ENCODE measurements around the gene EMILIN2. TPM values are rescaled to one million over a fixed set of nuclear protein-coding genes. Genes with fewer than 3 reads are reported as not detected.
"Not testable (repeated sequence)": the region's sequence is repeated elsewhere in the genome, so short reads cannot be mapped to it uniquely, and the experiment has no call there.

Gene EMILIN2
- total RNA-seq, 1 experiment from 2014 or later = 0.17 TPM

DNA sequence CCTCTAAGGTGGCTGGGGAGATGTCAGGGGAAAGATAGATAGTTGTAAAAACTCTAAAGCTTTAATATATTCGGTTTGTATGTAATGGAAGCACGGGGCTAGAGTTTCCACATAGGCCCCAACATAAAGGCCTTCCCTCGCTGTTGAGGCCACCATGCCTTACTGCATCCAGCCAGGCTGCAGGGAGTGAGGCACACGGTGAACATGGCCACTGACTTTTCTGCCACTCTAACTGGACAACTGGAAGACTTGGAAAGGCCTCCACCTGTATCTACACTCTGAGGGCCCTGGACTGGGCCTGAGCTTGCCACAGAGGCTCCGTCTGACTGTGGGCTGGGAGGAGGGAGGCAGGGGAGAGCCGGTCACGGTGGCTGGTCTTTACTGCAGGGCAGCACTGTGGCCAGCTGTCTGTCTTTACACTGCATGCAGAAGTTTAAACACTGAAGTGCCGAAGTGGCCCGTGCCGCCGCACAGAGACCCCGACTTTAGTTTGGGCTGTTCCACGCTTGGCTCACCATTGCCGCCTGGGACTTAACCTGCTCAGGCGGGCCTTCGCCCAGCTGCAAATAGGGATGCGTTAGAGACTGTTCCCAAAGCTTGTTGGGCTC is 66.7 kb downstream of the EMILIN2 start:
- DNase-seq (ENCODE audit: extremely low read depth, low read depth) = no peak

GRCh38 chr18:2914185-2914880 is 67.5 kb downstream of the EMILIN2 start:
- DNase-seq (ENCODE audit: extremely low read depth, low read depth) = no peak

- no peak for DNase-seq (ENCODE audit: extremely low read depth, low read depth)
These were observed 68.1 kb downstream of the EMILIN2 start for GRCh38 chr18:2914881-2915240.

- DNase-seq (ENCODE audit: extremely low read depth, low read depth) = not testable (repeated sequence)
These were observed 68.7 kb downstream of the EMILIN2 start for GRCh38 chr18:2915486-2915885.

- DNase-seq (ENCODE audit: extremely low read depth, low read depth) = no peak
These were observed 69.4 kb downstream of the EMILIN2 start for GRCh38 chr18:2916184-2916583.

GRCh38 chr18:2917259-2918047 is 70.6 kb downstream of the EMILIN2 start:
- DNase-seq (ENCODE audit: extremely low read depth, low read depth) = no peak

- no peak for DNase-seq (ENCODE audit: extremely low read depth, low read depth)
These were observed 72.2 kb downstream of the EMILIN2 start for GRCh38 chr18:2918761-2919550.

DNA sequence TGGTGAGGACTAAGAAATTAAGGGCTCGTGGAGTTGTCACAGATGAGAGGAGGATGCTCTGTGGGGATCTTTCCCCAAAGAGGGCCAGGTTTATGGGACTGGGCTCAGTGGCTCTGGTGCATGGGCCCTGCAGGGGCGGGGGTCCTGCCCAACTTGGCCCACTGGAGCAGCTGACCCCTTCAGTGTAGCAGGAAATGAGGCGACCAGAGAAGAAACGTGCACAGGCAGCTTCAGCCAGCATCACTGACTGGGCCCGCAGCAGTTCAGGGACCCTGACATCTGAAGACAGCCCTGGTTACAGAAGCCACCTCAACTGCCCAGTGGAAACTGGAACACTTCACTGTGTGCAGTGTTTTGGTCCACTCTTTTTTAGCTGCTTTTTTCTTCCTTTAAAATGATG is 72.8 kb downstream of the EMILIN2 start:
- no peak for DNase-seq (ENCODE audit: extremely low read depth, low read depth)

GRCh38 chr18:2920027-2920426 is 73.2 kb downstream of the EMILIN2 start:
- no peak for DNase-seq (ENCODE audit: extremely low read depth, low read depth)

GRCh38 chr18:2920546-2921343 is 73.9 kb downstream of the EMILIN2 start:
- no peak for DNase-seq (ENCODE audit: extremely low read depth, low read depth)

- no peak for DNase-seq (ENCODE audit: extremely low read depth, low read depth)
These were observed 75.0 kb downstream of the EMILIN2 start for GRCh38 chr18:2921778-2922177.

- no peak for DNase-seq (ENCODE audit: extremely low read depth, low read depth)
These were observed 76.7 kb downstream of the EMILIN2 start for GRCh38 chr18:2923464-2923863.

- DNase-seq (ENCODE audit: extremely low read depth, low read depth) = no peak
These were observed 78.1 kb downstream of the EMILIN2 start for GRCh38 chr18:2924920-2925319.

GRCh38 chr18:2926528-2926927 is 79.7 kb downstream of the EMILIN2 start:
- DNase-seq (ENCODE audit: extremely low read depth, low read depth) = no peak

DNA sequence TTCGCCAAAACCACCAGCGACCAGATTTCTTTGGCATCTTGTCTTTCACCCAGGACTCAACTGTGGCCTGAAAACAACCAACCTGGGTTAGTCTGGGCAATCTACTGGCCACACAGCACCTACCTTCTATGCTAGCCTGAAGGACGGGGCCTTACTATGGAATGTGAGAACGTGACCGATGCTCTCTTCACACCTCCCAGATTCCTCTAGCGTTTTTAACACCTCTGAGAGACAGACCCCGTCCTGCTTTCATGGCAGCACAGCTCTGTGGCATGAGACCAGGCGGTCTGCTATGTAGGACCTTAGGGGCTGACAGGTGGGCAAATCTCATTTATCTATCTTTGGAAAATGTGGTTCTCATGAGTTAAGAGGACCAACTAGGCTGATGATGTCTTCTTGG is 80.9 kb downstream of the EMILIN2 start:
- DNase-seq (ENCODE audit: extremely low read depth, low read depth) = no peak

GRCh38 chr18:2932247-2933181 is 85.7 kb downstream of the EMILIN2 start:
- DNase-seq (ENCODE audit: extremely low read depth, low read depth) = peak; percentile 59

DNA sequence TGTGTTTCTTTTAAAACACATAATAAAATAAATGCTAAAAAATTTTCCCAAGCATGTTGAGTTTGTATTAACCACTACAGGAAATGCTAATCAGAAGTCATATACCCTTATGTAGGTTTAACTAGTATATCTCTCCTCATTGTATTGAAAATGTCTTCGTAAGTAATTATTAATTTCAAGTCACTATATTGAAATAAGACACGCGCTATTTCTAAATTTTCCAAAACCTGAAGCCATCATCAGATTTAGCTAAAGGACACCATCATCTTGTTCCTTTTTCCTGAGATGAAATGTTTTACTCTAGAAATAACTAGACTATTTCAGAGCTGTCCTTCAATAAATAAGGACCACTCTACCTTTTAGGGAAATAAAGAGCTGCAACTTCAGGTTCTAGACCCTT is 87.2 kb downstream of the EMILIN2 start:
- DNase-seq (ENCODE audit: extremely low read depth, low read depth) = no peak

DNA sequence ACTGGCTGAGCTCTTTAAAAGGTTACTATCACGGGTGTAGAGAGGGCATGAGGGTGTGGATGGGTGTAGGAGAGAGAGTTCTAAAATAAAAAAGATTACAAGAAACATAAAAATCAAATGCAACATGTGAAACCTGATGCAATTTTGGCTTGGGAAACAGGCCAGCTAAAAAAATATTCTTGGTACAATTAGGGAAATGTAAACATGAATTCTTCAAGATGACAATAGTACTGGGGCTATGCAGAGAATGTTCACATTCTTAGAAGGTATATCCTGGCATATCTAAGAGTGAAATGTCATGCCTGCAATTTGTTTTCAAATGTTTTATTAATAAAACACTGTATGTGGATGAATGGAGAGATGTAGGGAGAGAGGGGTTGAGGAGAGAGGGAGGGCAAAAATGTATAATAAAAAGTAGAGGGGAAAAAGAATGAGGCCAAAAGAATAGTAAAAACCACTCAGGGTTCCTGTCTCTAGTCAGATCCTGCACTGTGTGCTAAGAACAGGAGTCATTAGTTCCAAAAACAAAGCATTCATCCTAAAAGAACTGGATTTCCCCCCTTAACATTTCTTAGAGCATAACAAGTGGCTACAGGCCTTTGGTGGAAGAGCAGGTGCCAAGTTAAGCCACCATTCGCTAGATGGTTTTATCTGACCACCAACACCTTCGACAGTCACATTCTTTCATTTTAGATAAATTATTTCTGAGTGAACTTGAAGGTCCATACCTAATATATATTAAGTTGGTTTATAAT is 88.8 kb downstream of the EMILIN2 start:
- DNase-seq (ENCODE audit: extremely low read depth, low read depth) = no peak

All from NCI-H460 (cell line).